SU-DHL-6 (cell line): ENCODE measurements around the gene SEC14L1.
"Not testable (repeated sequence)": the region's sequence is repeated elsewhere in the genome, so short reads cannot be mapped to it uniquely, and the experiment has no call there.

ENCODE experiments used
- H2AFZ ChIP-seq: fragments of 200-600 bp; sonication (generic); 2 replicates; pipeline ENCODE4 v1.6.1; 2014; ENCODE audit warnings: low read depth, mild to moderate bottlenecking, moderate library complexity, mixed read lengths, antibody characterized with exemption, low read length; ENCODE audit not compliant: severe bottlenecking
- H3F3A ChIP-seq: fragments of 200-600 bp; shearing (Covaris generic); 2 replicates; pipeline ENCODE4 v1.6.0; 2016; ENCODE audit warnings: antibody characterized with exemption, mild to moderate bottlenecking; ENCODE audit not compliant: insufficient read depth
- H3K27ac ChIP-seq: fragments of 200-600 bp; sonication (generic); 2 replicates; pipeline ENCODE4 v1.5.1; 2016; ENCODE audit warnings: low read depth, mild to moderate bottlenecking, low read length, moderate library complexity, mixed read lengths
- H3K27me3 ChIP-seq: fragments of 200-600 bp; sonication (generic), shearing (Covaris generic); 2 replicates; pipeline ENCODE4 v1.6.0; 2014; ENCODE audit warnings: mild to moderate bottlenecking, low read length
- H3K36me3 ChIP-seq: fragments of 200-600 bp; sonication (generic); 2 replicates; pipeline ENCODE4 v1.6.1; 2014; ENCODE audit warnings: mild to moderate bottlenecking, low read length, mixed read lengths
- H3K4me2 ChIP-seq: fragments of 300-600, 200-600 bp; shearing (Covaris generic), sonication (generic); 2 replicates; pipeline ENCODE4 v1.6.0; 2014; ENCODE audit warnings: low read length, low read depth, mild to moderate bottlenecking; ENCODE audit not compliant: poor library complexity, severe bottlenecking
- H3K4me3 ChIP-seq: fragments of 200-600 bp; sonication (generic); 2 replicates; pipeline ENCODE4 v1.5.1; 2014; ENCODE audit warnings: antibody characterized with exemption, low read length, mild to moderate bottlenecking, mixed read lengths; ENCODE audit not compliant: insufficient read depth, poor library complexity, severe bottlenecking
- H3K79me2 ChIP-seq: fragments of 200-600 bp; sonication (generic); 2 replicates; pipeline ENCODE4 v1.6.1; 2014; ENCODE audit warnings: mild to moderate bottlenecking, low read length, moderate library complexity; ENCODE audit not compliant: insufficient read depth
- H3K9ac ChIP-seq: fragments of 200-600 bp; sonication (generic); 2 replicates; pipeline ENCODE4 v1.7.0; 2014; ENCODE audit warnings: mild to moderate bottlenecking, low read length
- H3K9me2 ChIP-seq: fragments of 200-600 bp; sonication (generic); replicated peaks from 2 replicates; pipeline ENCODE4 v1.6.1; 2014; ENCODE audit warnings: low read length; ENCODE audit not compliant: insufficient read depth
- H3K9me3 ChIP-seq: fragments of 200-600 bp; sonication (generic); 2 replicates; pipeline ENCODE4 v1.6.1; 2014; ENCODE audit warnings: low read length, mixed read lengths; ENCODE audit not compliant: insufficient read depth
- H4K20me1 ChIP-seq: fragments of 200-600 bp; sonication (generic); 2 replicates; pipeline ENCODE4 v1.6.1; 2014; ENCODE audit warnings: low read depth, mild to moderate bottlenecking, antibody characterized with exemption, low read length, moderate library complexity, mixed read lengths
- CTCF ChIP-seq: fragments of 200-600 bp; sonication (generic); IDR thresholded peaks from one replicate; pipeline ENCODE4 v1.5.1; 2017; ENCODE audit warnings: antibody characterized with exemption, mild to moderate bottlenecking, low read length, moderate library complexity; ENCODE audit not compliant: insufficient read depth, poor library complexity, severe bottlenecking
- EZH2phosphoT487 ChIP-seq: fragments of 200-600 bp; sonication (generic), shearing (Covaris generic); conservative IDR thresholded peaks from 2 replicates; pipeline ENCODE4 v1.6.1; 2018; ENCODE audit warnings: mild to moderate bottlenecking, antibody characterized with exemption, low read length, moderate library complexity, mixed read lengths

The SEC14L1 gene

GRCh38 chr17:77251622-77252183, 110.9 kb downstream of the SEC14L1 start:
- no peaks in the 10 kb centered on the region for H4K20me1 ChIP-seq
- no peak for TF ChIP-seq EZH2phosphoT487
- TF ChIP-seq CTCF: no peak
- H3K36me3 ChIP-seq: no peaks in the 10 kb centered on the region
- H3K27ac ChIP-seq: no peak overlapping the region
- H3K79me2 ChIP-seq: no peaks in the 10 kb centered on the region
- H3K9me3 ChIP-seq: no peaks in the 10 kb centered on the region
- no peaks in the 10 kb centered on the region for H3K27me3 ChIP-seq
- H3F3A ChIP-seq: no peaks in the 10 kb centered on the region
- no peak overlapping the region for H2AFZ ChIP-seq
- H3K4me2 ChIP-seq: no peak overlapping the region
- no peaks in the 10 kb centered on the region for H3K9me2 ChIP-seq
- H3K4me3 ChIP-seq: no peak overlapping the region
- H3K9ac ChIP-seq: no peak overlapping the region

GRCh38 chr17:77252306-77252705, 111.5 kb downstream of the SEC14L1 start:
- H3K27me3 ChIP-seq, H3K27ac ChIP-seq, H3K4me3 ChIP-seq, H3K79me2 ChIP-seq, H3K4me2 ChIP-seq, H3K36me3 ChIP-seq, H3F3A ChIP-seq, H2AFZ ChIP-seq, H3K9me2 ChIP-seq, H4K20me1 ChIP-seq, H3K9ac ChIP-seq, H3K9me3 ChIP-seq: not testable (repeated sequence)

- Histone ChIP-seq H3K27me3 (no peaks in the 10 kb centered on the region), H3K79me2 (no peaks in the 10 kb centered on the region), H3K9me2 (no peaks in the 10 kb centered on the region), H3K27ac (no peak overlapping the region), H3K9ac (no peak overlapping the region), H3K4me3 (no peak overlapping the region), H4K20me1 (no peaks in the 10 kb centered on the region), H3K9me3 (no peaks in the 10 kb centered on the region), H3F3A (no peaks in the 10 kb centered on the region), H3K4me2 (no peak overlapping the region), H3K36me3 (no peaks in the 10 kb centered on the region), H2AFZ (no peak overlapping the region)
- no peak for TF ChIP-seq EZH2phosphoT487
- no peak for TF ChIP-seq CTCF
Observed at GRCh38 chr17:77253611-77254051, 112.9 kb downstream of the SEC14L1 start.

GRCh38 chr17:77254951-77255825, 114.4 kb downstream of the SEC14L1 start:
- Histone ChIP-seq H3K27me3 (no peaks in the 10 kb centered on the region), H3F3A (no peaks in the 10 kb centered on the region), H3K79me2 (no peaks in the 10 kb centered on the region), H3K9ac (no peak overlapping the region), H3K4me2 (no peak overlapping the region), H3K9me2 (no peaks in the 10 kb centered on the region), H3K27ac (no peak overlapping the region), H3K36me3 (no peaks in the 10 kb centered on the region), H4K20me1 (no peaks in the 10 kb centered on the region), H2AFZ (no peak overlapping the region), H3K4me3 (no peak overlapping the region), H3K9me3 (no peaks in the 10 kb centered on the region)
- TF ChIP-seq EZH2phosphoT487 (no peak), CTCF (no peak)
